PC-3 (cell line): Measurements from ENCODE around the gene ACP2. TPM values are rescaled to one million over a fixed set of nuclear protein-coding genes. Genes with fewer than 3 reads are reported as not detected.

Experiments used
- ATAC-seq: fragments of 200-7000 bp; cut with Tn5 transposase; 2 replicates; pipeline ENCODE4 v1.9.1; 2020; ENCODE audit warnings: mild to moderate bottlenecking, moderate library complexity
- BruUV-seq: library from RNA; stranded (reverse); fragments of 400-500 nt; replicated peaks from 2 replicates; lab custom pipeline; 2021; lab: Mats Ljungman, UMichigan
- CTCF ChIA-PET: fragments of 300-600 bp; sonication (Branson Sonifier 250); formaldehyde crosslinking; loops from one replicate; lab custom pipeline; 2022; ENCODE audit warnings: antibody characterized with exemption; lab: Charles Lee
- POLR2A ChIA-PET: fragments of 300-600 bp; sonication (Branson Sonifier 250); formaldehyde crosslinking; loops from one replicate; lab custom pipeline; 2022; ENCODE audit warnings: antibody characterized with exemption; ENCODE audit not compliant: unreplicated experiment; lab: Charles Lee
- DNase-seq: peaks from one replicate; pipeline ENCODE4 v3.0.0-alpha.2; 2015
- H2AFZ ChIP-seq: fragments of 300-600 bp; sonication (generic); 2 replicates; pipeline ENCODE4 v1.6.0; 2016; ENCODE audit warnings: antibody characterized with exemption, low read length
- H3F3A ChIP-seq: fragments of 300-600 bp; sonication (generic); one replicate; pipeline ENCODE4 v1.6.0; 2017; ENCODE audit warnings: antibody characterized with exemption, low read length, control low read depth, mild to moderate bottlenecking; ENCODE audit not compliant: unreplicated experiment
- H3K27ac ChIP-seq: fragments of 300-600 bp; sonication (generic); 2 replicates; pipeline ENCODE4 v1.5.1; 2016; ENCODE audit warnings: mild to moderate bottlenecking, low read length
- H3K27me3 ChIP-seq: fragments of 300-600 bp; sonication (generic); 2 replicates; pipeline ENCODE4 v1.6.1; 2016; ENCODE audit warnings: low read length, mixed read lengths
- H3K36me3 ChIP-seq: fragments of 300-600 bp; sonication (generic); 2 replicates; pipeline ENCODE4 v1.6.1; 2016; ENCODE audit warnings: low read depth, mixed run types, low read length, mixed read lengths
- H3K4me1 ChIP-seq: fragments of 300-600 bp; sonication (generic); 2 replicates; pipeline ENCODE4 v1.5.1; 2016; ENCODE audit warnings: low read length; ENCODE audit not compliant: insufficient read depth
- H3K4me2 ChIP-seq: fragments of 300-600 bp; sonication (generic); 2 replicates; pipeline ENCODE4 v1.6.0; 2016; ENCODE audit warnings: low read length
- H3K4me3 ChIP-seq: fragments of 300-600 bp; sonication (generic); 2 replicates; pipeline ENCODE4 v1.5.1; 2016; ENCODE audit warnings: mild to moderate bottlenecking, low read length, mixed read lengths
- H3K79me2 ChIP-seq: fragments of 300-600 bp; sonication (generic); 2 replicates; pipeline ENCODE4 v1.6.1; 2017; ENCODE audit warnings: low read length, mixed read lengths
- H3K9ac ChIP-seq: fragments of 300-600 bp; sonication (generic); 2 replicates; pipeline ENCODE4 v1.6.0; 2016; ENCODE audit warnings: mild to moderate bottlenecking, low read length
- H3K9me2 ChIP-seq: fragments of 300-600 bp; sonication (generic); replicated peaks from 2 replicates; pipeline ENCODE4 v1.6.1; 2016; ENCODE audit warnings: mixed run types, low read length, mixed read lengths
- H3K9me3 ChIP-seq: fragments of 300-600 bp; sonication (generic); 2 replicates; pipeline ENCODE4 v1.6.1; 2016; ENCODE audit warnings: low read length, mixed read lengths
- H4K20me1 ChIP-seq: fragments of 300-600 bp; sonication (generic); 2 replicates; pipeline ENCODE4 v1.6.1; 2016; ENCODE audit warnings: low read length, mixed read lengths
- CTCF ChIP-seq: fragments of 300-600 bp; sonication (generic); conservative IDR thresholded peaks from 2 replicates; pipeline ENCODE4 v1.5.1; 2017; ENCODE audit warnings: antibody characterized with exemption, low read depth, mild to moderate bottlenecking, low read length
- EZH2 ChIP-seq: fragments of 300-600 bp; sonication (generic); IDR thresholded peaks from one replicate; pipeline ENCODE4 v1.6.1; 2017; ENCODE audit warnings: antibody characterized with exemption, mild to moderate bottlenecking, low read length; ENCODE audit not compliant: unreplicated experiment
- EZH2phosphoT487 ChIP-seq: fragments of 300-600 bp; sonication (generic); IDR thresholded peaks from 2 replicates; pipeline ENCODE4 v1.6.1; 2018; ENCODE audit warnings: mild to moderate bottlenecking, antibody characterized with exemption, low read length, borderline replicate concordance
- intact Hi-C: fragments of 100-400 bp; cut with micrococcal nuclease; formaldehyde crosslinking; loops from 2 replicates; pipeline ENCODE4 v1.9.0; 2023
- total RNA-seq: library from RNA; depleted of rRNA; stranded (reverse); fragments of >200 nt; gene quantifications from 2 replicates; pipeline ENCODE4 v1.2.3, GENCODE V29; 2014

The ACP2 gene
- total RNA-seq, 1 experiment from 2014 or later = 26.6 TPM

GRCh38 chr11:47295385-47295784, 46.8 kb upstream of the ACP2 start:
- H3K27me3 ChIP-seq = no peaks in the 10 kb centered on the region
- intact Hi-C loops = no loop called here
- H3K36me3 ChIP-seq = peaks cover 46% of the 10 kb centered on the region
- DNase-seq = no peak
- TF ChIP-seq CTCF (no peak), EZH2phosphoT487 (no peak), EZH2 (no peak)
- no peak overlapping the region for H3K9ac ChIP-seq
- ATAC-seq = no peak
- no peak overlapping the region for H3K4me3 ChIP-seq
- H3K4me1 ChIP-seq = no peaks in the 10 kb centered on the region
- no peaks in the 10 kb centered on the region for H4K20me1 ChIP-seq
- no peaks in the 10 kb centered on the region for H3K79me2 ChIP-seq
- H2AFZ ChIP-seq = no peak overlapping the region
- no peak overlapping the region for H3K27ac ChIP-seq
- H3K9me2 ChIP-seq = no peaks in the 10 kb centered on the region
- no TSS peak for BruUV-seq
- H3K4me2 ChIP-seq = no peak overlapping the region
- ChIA-PET CTCF (no interaction called here), POLR2A (no interaction called here)
- no peaks in the 10 kb centered on the region for H3F3A ChIP-seq
- 0 out of 2 replicates have a peak, but pooled peaks cover 8% of the 10 kb centered on the region for H3K9me3 ChIP-seq

GRCh38 chr11:47289856-47290255, 41.2 kb upstream of the ACP2 start:
- ChIA-PET POLR2A (no interaction called here), CTCF (no interaction called here)
- Histone ChIP-seq H3K9me3 (no peaks in the 10 kb centered on the region), H3K79me2 (no peaks in the 10 kb centered on the region), H2AFZ (no peak overlapping the region), H3K9me2 (no peaks in the 10 kb centered on the region), H3K4me3 (no peak overlapping the region), H3K27me3 (no peaks in the 10 kb centered on the region), H3K4me1 (no peaks in the 10 kb centered on the region), H4K20me1 (no peaks in the 10 kb centered on the region), H3F3A (no peaks in the 10 kb centered on the region), H3K36me3 (peaks cover 15% of the 10 kb centered on the region; the same call in 1 of the 2 replicates), H3K4me2 (no peak overlapping the region), H3K27ac (no peak overlapping the region), H3K9ac (no peak overlapping the region)
- no peak for DNase-seq
- no peak for ATAC-seq
- no TSS peak for BruUV-seq
- no peak for TF ChIP-seq EZH2
- TF ChIP-seq EZH2phosphoT487 = no peak
- no peak for TF ChIP-seq CTCF
- intact Hi-C loops = no loop called here

- no peaks in the 10 kb centered on the region for H3K4me1 ChIP-seq
- no peak for TF ChIP-seq CTCF
- no peak for TF ChIP-seq EZH2phosphoT487
- TF ChIP-seq EZH2 = no peak
Observed at GRCh38 chr11:47288066-47288465, 39.5 kb upstream of the ACP2 start.

More at GRCh38 chr11:47288066-47288465, 39.5 kb upstream of the ACP2 start:
- no peaks in the 10 kb centered on the region for H3K27me3 ChIP-seq
- H3K4me3 ChIP-seq = no peak overlapping the region
- H3K9me2 ChIP-seq = no peaks in the 10 kb centered on the region
- POLR2A ChIA-PET = no interaction called here
- no peak overlapping the region for H3K27ac ChIP-seq
- H4K20me1 ChIP-seq = no peaks in the 10 kb centered on the region
- no peak overlapping the region for H2AFZ ChIP-seq
- CTCF ChIA-PET = no interaction called here
- H3K9me3 ChIP-seq = no peaks in the 10 kb centered on the region
- H3K36me3 ChIP-seq = peaks cover 18% of the 10 kb centered on the region
- DNase-seq (no peak), ATAC-seq (no peak)
- H3K9ac ChIP-seq = no peak overlapping the region
- H3K79me2 ChIP-seq = no peaks in the 10 kb centered on the region
- H3K4me2 ChIP-seq = no peak overlapping the region
- no TSS peak for BruUV-seq
- H3F3A ChIP-seq = no peaks in the 10 kb centered on the region
- intact Hi-C loops = no loop called here
